ENCODE data around the gene HPSE2.

Gene HPSE2

DNA sequence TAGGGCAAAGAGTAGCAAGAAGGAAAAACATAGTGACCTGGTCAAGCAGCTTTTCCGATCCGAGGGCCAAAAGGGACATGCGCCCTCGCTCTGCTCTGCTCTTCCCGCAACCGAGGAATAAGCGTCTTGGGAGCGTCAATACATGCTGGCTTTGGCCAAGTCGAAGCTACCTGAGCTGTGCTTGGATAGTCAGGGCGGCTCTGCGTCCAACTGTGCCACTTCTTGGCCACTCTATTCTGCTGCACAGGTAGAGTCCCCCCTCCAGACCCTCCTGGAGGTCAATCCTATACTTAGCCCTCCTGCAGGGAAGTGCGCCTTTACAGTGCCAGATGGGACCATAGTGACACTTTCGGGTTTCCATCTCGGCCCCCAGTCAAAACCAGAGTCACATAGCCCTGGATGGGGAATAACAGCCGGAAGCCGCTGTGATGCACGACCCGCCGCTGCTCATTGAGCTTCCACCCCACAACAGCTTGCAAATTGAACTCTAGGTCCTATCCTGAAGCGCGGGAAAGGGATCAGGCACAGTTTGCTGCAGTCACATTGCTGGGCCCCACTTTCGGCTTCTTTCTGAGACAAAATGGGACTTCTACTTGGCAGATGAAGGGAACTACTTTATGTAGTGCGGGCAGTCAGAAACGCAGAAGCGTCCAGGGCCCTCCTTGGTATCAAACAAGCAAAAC lies 1.1 kb upstream of the HPSE2 start:
- no peak overlapping the region for H3K4me3 ChIP-seq (ENCODE audit: low read depth, low read length)
- TF ChIP-seq, protein P1, sequence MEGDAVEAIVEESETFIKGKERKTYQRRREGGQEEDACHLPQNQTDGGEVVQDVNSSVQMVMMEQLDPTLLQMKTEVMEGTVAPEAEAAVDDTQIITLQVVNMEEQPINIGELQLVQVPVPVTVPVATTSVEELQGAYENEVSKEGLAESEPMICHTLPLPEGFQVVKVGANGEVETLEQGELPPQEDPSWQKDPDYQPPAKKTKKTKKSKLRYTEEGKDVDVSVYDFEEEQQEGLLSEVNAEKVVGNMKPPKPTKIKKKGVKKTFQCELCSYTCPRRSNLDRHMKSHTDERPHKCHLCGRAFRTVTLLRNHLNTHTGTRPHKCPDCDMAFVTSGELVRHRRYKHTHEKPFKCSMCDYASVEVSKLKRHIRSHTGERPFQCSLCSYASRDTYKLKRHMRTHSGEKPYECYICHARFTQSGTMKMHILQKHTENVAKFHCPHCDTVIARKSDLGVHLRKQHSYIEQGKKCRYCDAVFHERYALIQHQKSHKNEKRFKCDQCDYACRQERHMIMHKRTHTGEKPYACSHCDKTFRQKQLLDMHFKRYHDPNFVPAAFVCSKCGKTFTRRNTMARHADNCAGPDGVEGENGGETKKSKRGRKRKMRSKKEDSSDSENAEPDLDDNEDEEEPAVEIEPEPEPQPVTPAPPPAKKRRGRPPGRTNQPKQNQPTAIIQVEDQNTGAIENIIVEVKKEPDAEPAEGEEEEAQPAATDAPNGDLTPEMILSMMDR (IDR thresholded peaks at IDR 0.05; ENCODE audit: low read depth, low read length, missing control alignments), result no peak
- DNase-seq (ENCODE audit: low read depth), result no peak

DNA sequence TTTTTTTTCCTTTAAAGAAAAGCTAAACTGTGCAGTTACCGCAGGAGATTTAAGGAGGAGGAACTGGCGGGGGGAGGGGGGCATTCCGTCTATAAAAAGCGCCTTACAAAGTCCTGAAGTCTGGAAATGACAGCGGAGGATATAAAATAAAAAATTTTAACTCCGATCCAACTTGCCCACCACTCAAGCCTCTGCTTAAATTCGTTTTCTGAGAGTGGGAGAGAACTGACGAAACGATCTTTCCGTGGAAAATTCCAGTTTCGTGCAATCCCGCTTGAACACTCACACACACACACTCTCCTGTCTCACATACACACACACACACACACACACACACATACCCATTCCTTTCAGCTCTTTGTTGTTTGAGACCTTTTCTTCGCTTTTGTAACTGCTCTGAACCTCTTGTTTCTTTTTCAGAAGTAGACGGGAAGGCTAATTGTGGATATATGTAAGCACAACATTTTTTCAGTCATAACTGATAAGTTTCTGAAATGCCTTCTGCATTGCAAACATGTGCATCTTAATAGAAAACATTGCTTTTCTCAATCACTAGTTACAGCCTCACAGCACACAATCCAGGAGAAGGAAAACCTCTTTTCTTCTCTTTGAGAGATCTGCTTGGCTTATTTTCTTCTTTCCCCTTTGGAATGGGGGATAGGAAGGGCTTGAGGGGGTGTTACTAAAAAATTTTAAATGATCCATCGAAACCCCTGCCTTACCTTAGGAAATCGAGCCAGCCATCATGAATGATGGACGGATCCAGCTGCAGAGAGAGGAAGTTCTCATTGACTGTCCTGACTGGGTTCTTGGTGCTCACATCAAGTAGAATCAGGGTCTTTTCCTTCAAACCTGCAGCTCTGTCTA lies 628 bp downstream of the HPSE2 start:
- no peak for DNase-seq (ENCODE audit: low read depth)
- no peak overlapping the region for H3K4me3 ChIP-seq (ENCODE audit: low read depth, low read length)
- TF ChIP-seq, protein P1 (IDR thresholded peaks at IDR 0.05; ENCODE audit: low read depth, low read length, missing control alignments), result no peak

DNA sequence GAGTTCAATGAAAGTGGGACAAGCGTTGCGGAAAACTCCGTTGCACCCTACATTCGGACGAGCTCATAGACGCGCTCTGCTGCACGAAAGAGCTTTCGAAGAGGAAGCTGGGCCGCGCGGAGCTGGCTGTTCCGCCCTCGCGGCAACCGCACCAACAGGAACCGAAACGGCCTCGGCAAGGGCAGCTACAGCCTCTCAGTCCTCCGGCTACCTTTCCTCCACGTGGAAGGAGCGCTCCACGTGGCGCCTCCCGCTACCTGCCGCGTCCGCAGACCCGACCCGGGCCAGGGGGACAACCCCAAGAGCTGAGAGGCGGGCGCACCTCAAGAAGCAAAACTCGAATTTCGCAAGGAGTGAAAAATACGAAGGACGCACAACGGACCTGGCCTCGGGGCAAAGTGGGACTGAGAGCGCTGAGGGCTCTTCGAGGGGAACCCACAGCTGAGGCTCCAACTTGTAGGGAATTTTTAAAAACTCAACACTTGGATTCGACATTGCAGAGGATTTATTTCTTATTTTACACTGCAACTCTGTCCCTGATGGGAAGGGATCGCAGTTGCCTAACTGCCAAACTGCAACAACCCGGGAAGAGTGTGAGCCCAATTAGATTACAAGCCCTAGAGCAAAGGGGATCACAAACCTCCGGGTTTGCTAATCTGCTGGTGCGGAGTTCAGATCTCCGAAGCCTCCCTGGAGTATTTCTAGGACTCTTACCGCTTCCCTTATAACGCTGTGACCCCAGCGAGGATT lies 1.4 kb downstream of the HPSE2 start:
- DNase-seq (ENCODE audit: low read depth), result peak; percentile 76
- H3K4me3 ChIP-seq (ENCODE audit: low read depth, low read length), result no peak overlapping the region
- TF ChIP-seq, protein P1 (IDR thresholded peaks at IDR 0.05; ENCODE audit: low read depth, low read length, missing control alignments), result no peak

DNA sequence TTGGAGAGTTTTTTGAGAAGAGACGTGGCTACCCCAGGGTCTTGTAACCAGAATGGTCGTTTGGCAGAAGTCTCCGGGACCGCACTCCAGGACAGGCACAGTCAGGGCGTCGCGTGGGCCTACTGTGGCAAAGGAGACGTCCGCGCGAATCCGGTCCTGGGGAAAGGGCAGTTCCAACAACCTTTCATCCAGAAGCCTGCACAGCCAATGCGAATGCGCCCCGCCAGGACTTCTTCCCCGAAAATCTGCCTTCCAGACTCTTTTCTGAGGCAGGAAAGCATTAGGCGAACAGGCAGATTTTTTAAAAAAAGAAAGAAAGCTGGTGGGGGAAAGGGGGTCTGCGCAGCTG lies 2.0 kb downstream of the HPSE2 start:
- no peak for DNase-seq (ENCODE audit: low read depth)
- no peak overlapping the region for H3K4me3 ChIP-seq (ENCODE audit: low read depth, low read length)
- TF ChIP-seq, protein P1 (IDR thresholded peaks at IDR 0.05; ENCODE audit: low read depth, low read length, missing control alignments), result no peak

DNA sequence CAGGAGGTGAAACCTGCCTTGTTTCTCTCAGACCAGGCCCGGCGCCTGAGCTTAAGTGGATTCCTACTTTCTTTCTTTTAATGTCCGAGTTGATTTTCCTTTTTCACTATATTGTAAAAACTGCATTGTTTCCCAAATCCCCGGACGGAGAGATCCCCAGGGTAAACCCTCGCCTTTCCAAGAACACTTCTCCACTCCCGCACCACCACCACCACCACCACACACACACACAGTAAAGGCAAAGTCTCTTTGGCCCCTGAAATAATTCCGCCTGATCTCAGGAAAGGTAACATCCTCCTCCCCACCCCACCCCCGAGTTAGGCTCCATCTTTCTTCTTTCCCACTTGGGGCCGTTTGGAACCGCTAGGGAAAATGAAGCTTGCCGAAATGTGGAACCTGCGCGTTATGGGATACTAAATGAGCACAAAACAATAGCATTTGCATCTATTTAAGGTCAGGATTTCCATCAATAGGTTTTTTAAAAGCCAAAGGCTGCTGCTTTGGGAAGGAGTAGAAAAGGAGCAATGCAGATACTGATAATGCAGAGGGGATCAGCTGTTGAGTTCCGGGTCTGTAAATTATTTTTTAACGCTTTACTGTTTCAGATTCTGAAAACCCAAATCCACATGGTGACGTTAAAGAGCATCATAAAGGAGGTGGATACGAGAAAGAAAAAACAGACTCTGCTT lies 2.5 kb downstream of the HPSE2 start:
- TF ChIP-seq, protein P1 (IDR thresholded peaks at IDR 0.05; ENCODE audit: low read depth, low read length, missing control alignments), result no peak
- H3K4me3 ChIP-seq (ENCODE audit: low read depth, low read length), result no peak overlapping the region
- no peak for DNase-seq (ENCODE audit: low read depth)

DNA sequence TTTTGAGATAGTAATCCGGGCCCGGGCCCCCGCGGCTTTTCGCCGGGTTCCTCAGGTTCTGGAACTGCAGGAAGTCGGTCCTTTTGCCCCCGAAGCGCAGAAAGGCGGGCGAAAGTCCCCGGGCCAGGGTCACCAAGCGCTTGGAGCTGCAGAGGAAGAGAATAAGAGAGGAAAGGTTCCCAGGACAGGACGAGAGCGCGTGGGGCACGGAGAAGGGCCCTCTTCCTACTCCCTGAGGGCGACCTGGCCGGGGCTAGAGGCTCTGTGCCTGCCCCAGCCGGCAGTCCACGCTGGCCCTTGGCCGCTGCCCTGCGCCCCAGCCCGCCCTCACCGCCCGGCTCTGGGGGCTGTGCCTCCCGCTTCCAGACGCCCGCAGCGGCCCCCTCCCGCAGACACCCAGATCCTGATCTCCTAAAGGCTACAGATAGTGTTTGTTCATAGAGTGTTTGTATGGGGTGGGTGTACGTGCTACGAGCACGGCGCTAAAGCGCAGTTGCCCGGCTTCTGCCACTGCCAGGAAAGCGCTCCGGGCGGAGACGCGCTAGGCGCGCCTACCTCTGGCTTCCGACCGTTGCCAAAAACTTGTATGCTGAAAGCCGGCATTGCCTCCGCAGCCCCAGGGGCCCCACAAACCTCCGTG lies 3.2 kb downstream of the HPSE2 start:
- no peak overlapping the region for H3K4me3 ChIP-seq (ENCODE audit: low read depth, low read length)
- DNase-seq (ENCODE audit: low read depth), result no peak
- TF ChIP-seq, protein P1 (IDR thresholded peaks at IDR 0.05; ENCODE audit: low read depth, low read length, missing control alignments), result no peak
